AG04450 (cell line): ENCODE results near the gene ATAD3C. TPM values are rescaled to one million over a fixed set of nuclear protein-coding genes. Genes with fewer than 3 reads are reported as not detected.
"Not testable (repeated sequence)": the region's sequence is repeated elsewhere in the genome, so short reads cannot be mapped to it uniquely, and the experiment has no call there.

Experiments used
- CTCF ChIA-PET: fragments of 300-600, 350-600 bp; formaldehyde crosslinking; extraction: SDS; loops from one replicate; lab custom pipeline; 2022; ENCODE audit warnings: antibody characterized with exemption, inconsistent platforms; lab: Charles Lee
- POLR2A ChIA-PET: fragments of 350-600 bp; formaldehyde crosslinking; extraction: SDS; loops from one replicate; lab custom pipeline; 2021; ENCODE audit warnings: antibody characterized with exemption, inconsistent platforms; lab: Yijun Ruan, JAX
- DNase-seq: peaks from one replicate; pipeline ENCODE4 v3.0.0-alpha.2; 2011; ENCODE audit warnings: low read depth, low spot score
- H3K27ac ChIP-seq: one replicate; pipeline ENCODE4 v1.5.1; 2012; ENCODE audit warnings: low read depth, low read length, control low read depth
- H3K27me3 ChIP-seq: one replicate; pipeline ENCODE4 v1.6.0; 2012; ENCODE audit warnings: low read length; ENCODE audit not compliant: control insufficient read depth, insufficient read depth
- H3K4me3 ChIP-seq: 2 replicates; pipeline ENCODE4 v1.5.1; 2011; ENCODE audit warnings: mild to moderate bottlenecking, low read depth, low read length, control low read depth
- H3K9me3 ChIP-seq: 2 replicates; pipeline ENCODE4 v1.5.1; 2012; ENCODE audit warnings: low read length; ENCODE audit not compliant: control insufficient read depth, insufficient read depth
- polyA plus RNA-seq: library from polyadenylated mRNA; depleted of rRNA; stranded (reverse); fragments of >200 nt; gene quantifications from 2 replicates; pipeline ENCODE4 v1.2.3, GENCODE V29; 2011; rRNA removed
- TF ChIP-seq, protein P1 (sequence below): IDR thresholded peaks from 2 replicates; pipeline ENCODE4 v1.5.1; 2011; ENCODE audit warnings: low read depth, low read length, control low read depth, inconsistent platforms

ATAD3C gene
- polyA plus RNA-seq, 1 experiment = not detected

GRCh38 chr1:1517973-1518620, 68.6 kb downstream of the ATAD3C start:
- ChIA-PET CTCF (no interaction called here), POLR2A (no interaction called here)
- H3K27me3 ChIP-seq = no peaks in the 10 kb centered on the region
- TF ChIP-seq, protein P1, sequence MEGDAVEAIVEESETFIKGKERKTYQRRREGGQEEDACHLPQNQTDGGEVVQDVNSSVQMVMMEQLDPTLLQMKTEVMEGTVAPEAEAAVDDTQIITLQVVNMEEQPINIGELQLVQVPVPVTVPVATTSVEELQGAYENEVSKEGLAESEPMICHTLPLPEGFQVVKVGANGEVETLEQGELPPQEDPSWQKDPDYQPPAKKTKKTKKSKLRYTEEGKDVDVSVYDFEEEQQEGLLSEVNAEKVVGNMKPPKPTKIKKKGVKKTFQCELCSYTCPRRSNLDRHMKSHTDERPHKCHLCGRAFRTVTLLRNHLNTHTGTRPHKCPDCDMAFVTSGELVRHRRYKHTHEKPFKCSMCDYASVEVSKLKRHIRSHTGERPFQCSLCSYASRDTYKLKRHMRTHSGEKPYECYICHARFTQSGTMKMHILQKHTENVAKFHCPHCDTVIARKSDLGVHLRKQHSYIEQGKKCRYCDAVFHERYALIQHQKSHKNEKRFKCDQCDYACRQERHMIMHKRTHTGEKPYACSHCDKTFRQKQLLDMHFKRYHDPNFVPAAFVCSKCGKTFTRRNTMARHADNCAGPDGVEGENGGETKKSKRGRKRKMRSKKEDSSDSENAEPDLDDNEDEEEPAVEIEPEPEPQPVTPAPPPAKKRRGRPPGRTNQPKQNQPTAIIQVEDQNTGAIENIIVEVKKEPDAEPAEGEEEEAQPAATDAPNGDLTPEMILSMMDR = no peak
- DNase-seq = no peak
- no peak overlapping the region for H3K4me3 ChIP-seq
- no peak overlapping the region for H3K27ac ChIP-seq
- no peaks in the 10 kb centered on the region; the same call in 1 of the 2 replicates for H3K9me3 ChIP-seq

DNA sequence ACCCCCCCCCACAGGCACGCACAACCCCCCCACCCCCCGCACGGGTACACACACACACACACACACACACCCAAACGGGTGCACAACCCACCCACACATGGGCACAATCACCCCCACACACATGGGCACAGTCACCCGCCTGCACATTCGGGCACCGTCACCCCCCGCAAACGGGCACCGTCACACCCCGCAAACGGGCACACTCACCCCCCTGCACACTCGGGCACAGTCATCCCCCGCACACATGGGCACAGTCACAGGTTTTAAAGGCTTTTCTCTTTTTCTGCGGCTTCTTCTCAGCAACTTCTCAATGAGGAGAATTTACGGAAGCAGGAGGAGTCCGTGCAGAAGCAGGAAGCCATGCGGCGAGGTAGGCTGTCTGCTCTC, 69.1 kb downstream of the ATAD3C start:
- CTCF ChIA-PET, H3K27me3 ChIP-seq, POLR2A ChIA-PET, H3K27ac ChIP-seq, DNase-seq, H3K9me3 ChIP-seq, H3K4me3 ChIP-seq: not testable (repeated sequence)

Other genes with a start within 250 kb of the ATAD3C start
- gene TNFRSF18, start 243.1 kb upstream of the ATAD3C start, polyA plus RNA-seq = 1.0 and 2.1 TPM in 2 replicates
- 0.07 and 0.24 TPM in 2 replicates for gene TNFRSF4, start 235.5 kb upstream of the ATAD3C start, polyA plus RNA-seq
- gene SDF4, start 217.7 kb upstream of the ATAD3C start, polyA plus RNA-seq = 109 and 115 TPM in 2 replicates
- gene B3GALT6, start 217.5 kb upstream of the ATAD3C start, polyA plus RNA-seq = 15.2 and 15.7 TPM in 2 replicates
- gene C1QTNF12, start 203.0 kb upstream of the ATAD3C start, polyA plus RNA-seq = 0.21 and 0.51 TPM in 2 replicates
- gene UBE2J2, start 175.8 kb upstream of the ATAD3C start, polyA plus RNA-seq = 31.1 and 31.4 TPM in 2 replicates
- 1.5 and 1.8 TPM in 2 replicates for gene SCNN1D, start 169.3 kb upstream of the ATAD3C start, polyA plus RNA-seq
- 17.5 and 24.8 TPM in 2 replicates for gene ACAP3, start 141.8 kb upstream of the ATAD3C start, polyA plus RNA-seq
- gene PUSL1, start 141.1 kb upstream of the ATAD3C start, polyA plus RNA-seq = 9.6 and 15.6 TPM in 2 replicates
- gene INTS11, start 125.0 kb upstream of the ATAD3C start, polyA plus RNA-seq = 52.8 and 69.5 TPM in 2 replicates
- 7.1 and 9.5 TPM in 2 replicates for gene CPTP, start 124.9 kb upstream of the ATAD3C start, polyA plus RNA-seq
- gene TAS1R3, start 118.4 kb upstream of the ATAD3C start, polyA plus RNA-seq = 0.10 and 0.11 TPM in 2 replicates
- gene DVL1, start 100.3 kb upstream of the ATAD3C start, polyA plus RNA-seq = 8.9 and 13.6 TPM in 2 replicates
- gene MXRA8, start 91.1 kb upstream of the ATAD3C start, polyA plus RNA-seq = 186 and 275 TPM in 2 replicates
- 54.3 and 71.2 TPM in 2 replicates for gene AURKAIP1, start 74.5 kb upstream of the ATAD3C start, polyA plus RNA-seq
- gene CCNL2, start 50.4 kb upstream of the ATAD3C start, polyA plus RNA-seq = 169 and 181 TPM in 2 replicates
- gene MRPL20, start 42.4 kb upstream of the ATAD3C start, polyA plus RNA-seq = 131 and 140 TPM in 2 replicates
- 0.16 and 0.24 TPM in 2 replicates for gene ANKRD65, start 28.4 kb upstream of the ATAD3C start, polyA plus RNA-seq
- gene VWA1, start 14.0 kb upstream of the ATAD3C start, polyA plus RNA-seq = 3.9 and 5.3 TPM in 2 replicates
- 7.7 and 10.2 TPM in 2 replicates for gene ATAD3B, start 22.1 kb downstream of the ATAD3C start, polyA plus RNA-seq
- gene ATAD3A, start 62.5 kb downstream of the ATAD3C start, polyA plus RNA-seq = 8.5 and 11.0 TPM in 2 replicates
- gene TMEM240, start 90.9 kb downstream of the ATAD3C start, polyA plus RNA-seq = 5.1 and 7.2 TPM in 2 replicates
- gene SSU72, start 125.2 kb downstream of the ATAD3C start, polyA plus RNA-seq = 104 and 113 TPM in 2 replicates
- 1.4 and 2.3 TPM in 2 replicates for gene FNDC10, start 150.4 kb downstream of the ATAD3C start, polyA plus RNA-seq
- 9.4 and 14.0 TPM in 2 replicates for gene MIB2, start 165.8 kb downstream of the ATAD3C start, polyA plus RNA-seq
- 4.9 and 7.1 TPM in 2 replicates for gene MMP23B, start 182.5 kb downstream of the ATAD3C start, polyA plus RNA-seq
- gene CDK11B, start 209.3 kb downstream of the ATAD3C start, polyA plus RNA-seq = 6.7 and 13.3 TPM in 2 replicates
- gene SLC35E2B, start 243.1 kb downstream of the ATAD3C start, polyA plus RNA-seq = 30.5 and 36.4 TPM in 2 replicates